HG03280 (cell line): Measurements from ENCODE around the gene TMEM248.
"Not testable (repeated sequence)": the region's sequence is repeated elsewhere in the genome, so short reads cannot be mapped to it uniquely, and the experiment has no call there.

Experiments used
- ATAC-seq: cut with Tn5 transposase; IDR thresholded peaks from one replicate; pipeline ENCODE4 v1.9.1; 2021; ENCODE audit warnings: mild to moderate bottlenecking, moderate library complexity; ENCODE audit not compliant: unreplicated experiment

TMEM248 gene

GRCh38 chr7:66920769-66921395, at the start of gene TMEM248:
Gene TMEM248 (plus strand): TSS chr7:66921225. CDS start chr7:66941866, 20,641 bp downstream.
- ATAC-seq, result peak; percentile 78

- no peak for ATAC-seq
Measured at GRCh38 chr7:66873476-66873875, 47.5 kb upstream of the TMEM248 start.

GRCh38 chr7:66877577-66878300, 43.3 kb upstream of the TMEM248 start:
- ATAC-seq, result peak; percentile 88

- ATAC-seq, result not testable (repeated sequence)
Measured at GRCh38 chr7:66878301-66878685, 42.7 kb upstream of the TMEM248 start.

- ATAC-seq, result no peak
Measured at GRCh38 chr7:66880053-66880452, 41.0 kb upstream of the TMEM248 start.

- not testable (repeated sequence) for ATAC-seq
Measured at GRCh38 chr7:66880577-66880976, 40.4 kb upstream of the TMEM248 start.

GRCh38 chr7:66883716-66884115, 37.3 kb upstream of the TMEM248 start:
- ATAC-seq, result no peak

- not testable (repeated sequence) for ATAC-seq
Measured at GRCh38 chr7:66884556-66884955, 36.5 kb upstream of the TMEM248 start.

GRCh38 chr7:66886152-66886551, 34.9 kb upstream of the TMEM248 start:
- ATAC-seq, result no peak

- not testable (repeated sequence) for ATAC-seq
Measured at GRCh38 chr7:66888223-66888622, 32.8 kb upstream of the TMEM248 start.

- no peak for ATAC-seq
Measured at GRCh38 chr7:66894463-66895080, 26.5 kb upstream of the TMEM248 start.

- no peak for ATAC-seq
Measured at GRCh38 chr7:66896441-66896840, 24.6 kb upstream of the TMEM248 start.

- ATAC-seq, result no peak
Measured at GRCh38 chr7:66899552-66900280, 21.3 kb upstream of the TMEM248 start.

GRCh38 chr7:66901941-66902843, 18.8 kb upstream of the TMEM248 start:
- ATAC-seq, result no peak

- no peak for ATAC-seq
Measured at GRCh38 chr7:66902844-66903180, 18.2 kb upstream of the TMEM248 start.

- no peak for ATAC-seq
Measured at GRCh38 chr7:66903360-66904062, 17.5 kb upstream of the TMEM248 start.

GRCh38 chr7:66904063-66904593, 16.9 kb upstream of the TMEM248 start:
- ATAC-seq, result no peak

GRCh38 chr7:66905278-66905677, 15.7 kb upstream of the TMEM248 start:
- no peak for ATAC-seq

- no peak for ATAC-seq
Measured at GRCh38 chr7:66905689-66906088, 15.3 kb upstream of the TMEM248 start.

- ATAC-seq, result no peak
Measured at GRCh38 chr7:66907731-66908130, 13.3 kb upstream of the TMEM248 start.
